Stimulated activated CD8-positive, alpha-beta memory T cell treated with anti-CD3 and anti-CD28 coated beads, Interleukin-2, amount 100 ng/mL, for 1 hour (primary cell): Measurements from ENCODE around the gene UGT1A6.
"Not testable (repeated sequence)": the region's sequence is repeated elsewhere in the genome, so short reads cannot be mapped to it uniquely, and the experiment has no call there.

Experiments
- DNase-seq, 2 donors: peaks; one replicate each; pipeline ENCODE4 v3.0.0-alpha.2; 2020; ENCODE audit warnings: low read depth in 2 of 2

The UGT1A6 gene

GRCh38 chr2:233686928-233687327, 5.8 kb upstream of the UGT1A6 start:
- DNase-seq, result no peak

- no peak for DNase-seq
Observed at GRCh38 chr2:233688341-233688740, 4.3 kb upstream of the UGT1A6 start.

- no peak for DNase-seq
Observed at GRCh38 chr2:233689031-233689430, 3.7 kb upstream of the UGT1A6 start.

- DNase-seq, result no peak
Observed at GRCh38 chr2:233689501-233689900, 3.2 kb upstream of the UGT1A6 start.

GRCh38 chr2:233690444-233690843, 2.2 kb upstream of the UGT1A6 start:
- DNase-seq, result no peak

- no peak for DNase-seq
Observed at GRCh38 chr2:233691443-233692433, 952 bp upstream of the UGT1A6 start.

- DNase-seq, result no peak
Observed at GRCh38 chr2:233693963-233694362, 1.3 kb downstream of the UGT1A6 start.

GRCh38 chr2:233698740-233699139, 6.0 kb downstream of the UGT1A6 start:
- DNase-seq, result no peak

- DNase-seq, result no peak
Observed at GRCh38 chr2:233699424-233700027, 6.8 kb downstream of the UGT1A6 start.

GRCh38 chr2:233700028-233700635, 7.4 kb downstream of the UGT1A6 start:
- no peak for DNase-seq

GRCh38 chr2:233700842-233701241, 8.2 kb downstream of the UGT1A6 start:
- DNase-seq, result not testable (repeated sequence)

- DNase-seq, result no peak
Observed at GRCh38 chr2:233702238-233702637, 9.5 kb downstream of the UGT1A6 start.

- DNase-seq, result no peak
Observed at GRCh38 chr2:233705911-233706506, 13.3 kb downstream of the UGT1A6 start.

GRCh38 chr2:233706720-233707119, 14.0 kb downstream of the UGT1A6 start:
- no peak for DNase-seq

- no peak for DNase-seq
Observed at GRCh38 chr2:233707940-233708644, 15.4 kb downstream of the UGT1A6 start.

GRCh38 chr2:233708942-233709341, 16.3 kb downstream of the UGT1A6 start:
- DNase-seq, result no peak

- DNase-seq, result peak; percentile 45
Observed at GRCh38 chr2:233711312-233712008, 18.8 kb downstream of the UGT1A6 start.

- no peak for DNase-seq
Observed at GRCh38 chr2:233712611-233713261, 20.0 kb downstream of the UGT1A6 start, which contains the start of gene UGT1A5. UGT1A5 (plus strand) TSS chr2:233712907; CDS start chr2:233712992, 85 bp downstream.

GRCh38 chr2:233713262-233713615, 20.5 kb downstream of the UGT1A6 start:
- no peak for DNase-seq

- no peak for DNase-seq
Observed at GRCh38 chr2:233714121-233714520, 21.4 kb downstream of the UGT1A6 start.
